Caco-2 (cell line): ENCODE results near the gene C16orf92. TPM values are rescaled to one million over a fixed set of nuclear protein-coding genes. Genes with fewer than 3 reads are reported as not detected.

Experiments used
- BruUV-seq: library from RNA; stranded (reverse); fragments of 400-500 nt; replicated peaks from 2 replicates; lab custom pipeline; 2021; lab: Mats Ljungman, UMichigan
- CTCF ChIA-PET: fragments of 300-600 bp; sonication (Branson Sonifier 250); formaldehyde crosslinking; loops from one replicate; lab custom pipeline; 2022; ENCODE audit warnings: antibody characterized with exemption; lab: Charles Lee
- POLR2A ChIA-PET: fragments of 300-600 bp; sonication (Branson Sonifier 250); formaldehyde crosslinking; loops from one replicate; lab custom pipeline; 2022; ENCODE audit warnings: antibody characterized with exemption; lab: Charles Lee
- DNase-seq, 2 experiments: peaks; one replicate each; pipeline versions ENCODE4 v3.0.0 to v3.0.0-alpha.2; 2020 to 2022
- H3K27me3 ChIP-seq: replicated peaks from 2 replicates; pipeline ENCODE4 v1.6.0; 2011; ENCODE audit warnings: low read length; ENCODE audit not compliant: control insufficient read depth, insufficient read depth
- H3K36me3 ChIP-seq: 2 replicates; pipeline ENCODE4 v1.5.1; 2011; ENCODE audit warnings: low read length; ENCODE audit not compliant: control insufficient read depth, insufficient read depth
- H3K4me1 ChIP-seq: fragments of 250-450 bp; sonication (Bioruptor Pico); 2 replicates; pipeline ENCODE4 v1.5.1; 2020; ENCODE audit warnings: mild to moderate bottlenecking
- H3K4me3 ChIP-seq: 2 replicates; pipeline ENCODE4 v1.5.1; 2011; ENCODE audit warnings: low read depth, mild to moderate bottlenecking, control low read depth, low read length
- H3K9me3 ChIP-seq: fragments of 250-450 bp; sonication (Bioruptor Pico); 2 replicates; pipeline ENCODE4 v1.5.1; 2020; ENCODE audit warnings: mild to moderate bottlenecking, moderate library complexity
- H3K27ac Mint-ChIP-seq: one replicate; pipeline ENCODE4 v1.8.0; 2022; ENCODE audit warnings: mixed read lengths; ENCODE audit not compliant: unreplicated experiment
- H3K27me3 Mint-ChIP-seq: one replicate; pipeline ENCODE4 v1.8.0; 2022; ENCODE audit warnings: mixed read lengths; ENCODE audit not compliant: insufficient read depth, unreplicated experiment
- H3K36me3 Mint-ChIP-seq: one replicate; pipeline ENCODE4 v1.8.0; 2022; ENCODE audit warnings: mild to moderate bottlenecking, mixed read lengths; ENCODE audit not compliant: insufficient read depth, unreplicated experiment
- H3K4me1 Mint-ChIP-seq: one replicate; pipeline ENCODE4 v1.8.0; 2022; ENCODE audit warnings: low read depth, mixed read lengths; ENCODE audit not compliant: unreplicated experiment
- H3K4me3 Mint-ChIP-seq: one replicate; pipeline ENCODE4 v1.8.0; 2022; ENCODE audit warnings: mild to moderate bottlenecking, moderate library complexity, mixed read lengths; ENCODE audit not compliant: unreplicated experiment
- H3K9me3 Mint-ChIP-seq: one replicate; pipeline ENCODE4 v1.8.0; 2022; ENCODE audit warnings: mixed read lengths; ENCODE audit not compliant: unreplicated experiment
- CTCF ChIP-seq, 2 experiments: fragments of 200-600 bp in 1 of 2; IDR thresholded peaks; 1 replicate in 1 of 2; 2 replicates in 1 of 2; pipeline versions ENCODE4 v1.5.1 to v1.8.0; 2011 to 2022; ENCODE audit warnings: antibody characterized with exemption in 1 of 2, control low read depth in 1 of 2, inconsistent platforms in 1 of 2, low read depth in 1 of 2, low read length in 1 of 2, mild to moderate bottlenecking in 1 of 2, moderate library complexity in 1 of 2; ENCODE audit not compliant: insufficient read depth in 1 of 2, severe bottlenecking in 1 of 2, unreplicated experiment in 1 of 2
- intact Hi-C: fragments of 100-400 bp; cut with micrococcal nuclease; formaldehyde crosslinking; loops from one replicate; pipeline ENCODE4 v1.10.0; 2022; ENCODE audit not compliant: unreplicated experiment
- total RNA-seq: library from RNA; stranded (reverse); gene quantifications from 2 replicates; pipeline ENCODE4 v1.2.3, GENCODE V29; 2022

The C16orf92 gene
- total RNA-seq, 1 experiment from 2014 or later = not detected

GRCh38 chr16:29974291-29975133, 48.5 kb upstream of the C16orf92 start:
- CTCF ChIA-PET = interaction anchor here (1.5 kb wide), 2 partner anchors 13 to 48 kb away, joined by 9 to 13 read pairs; partner anchors contain the start of genes KCTD13 and TMEM219
- BruUV-seq = TSS peak; percentile 21
- TF ChIP-seq CTCF (IDR thresholded peaks at IDR 0.05; ENCODE audit: insufficient read depth in 1 of 2, low read depth in 1 of 2, low read length in 1 of 2, severe bottlenecking in 1 of 2, unreplicated experiment in 1 of 2) = no peak
- Mint-ChIP-seq H3K4me3 (peak overlapping the region; percentile 88), H3K27me3 (no peaks in the 10 kb centered on the region), H3K36me3 (peaks cover 36% of the 10 kb centered on the region), H3K27ac (peak overlapping the region; percentile 77), H3K4me1 (peaks cover 16% of the 10 kb centered on the region), H3K9me3 (no peaks in the 10 kb centered on the region)
- Histone ChIP-seq H3K9me3 (no peaks in the 10 kb centered on the region), H3K4me3 (peak overlapping the region; percentile 50), H3K36me3 (peaks cover 5% of the 10 kb centered on the region), H3K27me3 (no peaks in the 10 kb centered on the region), H3K4me1 (0 out of 2 replicates have a peak, but pooled peaks cover 9% of the 10 kb centered on the region)
- intact Hi-C loops = loop anchor here (10.0 kb wide), 1 partner anchor 110 kb away; the partner anchor contains the start of gene CDIPT
- POLR2A ChIA-PET = interaction anchor here (1.1 to 1.4 kb wide), 2 partner anchors 91 to 294 kb away, joined by 3 to 12 read pairs; partner anchors contain the start of gene ALDOA
- DNase-seq = no peak

- no peak for DNase-seq
- Mint-ChIP-seq H3K4me1 (peaks cover 16% of the 10 kb centered on the region), H3K27me3 (no peaks in the 10 kb centered on the region), H3K36me3 (peaks cover 38% of the 10 kb centered on the region), H3K27ac (peak overlapping the region; percentile 77), H3K9me3 (no peaks in the 10 kb centered on the region), H3K4me3 (peak overlapping the region; percentile 88)
- H3K4me3 ChIP-seq = peak overlapping the region; percentile 50
- H3K4me1 ChIP-seq = 0 out of 2 replicates have a peak, but pooled peaks cover 9% of the 10 kb centered on the region
- intact Hi-C loops = loop anchor here (10.0 kb wide), 1 partner anchor 110 kb away; the partner anchor contains the start of gene CDIPT
- H3K9me3 ChIP-seq = no peaks in the 10 kb centered on the region
- TF ChIP-seq CTCF (IDR thresholded peaks at IDR 0.05; ENCODE audit: insufficient read depth in 1 of 2, low read depth in 1 of 2, low read length in 1 of 2, severe bottlenecking in 1 of 2, unreplicated experiment in 1 of 2) = no peak
- POLR2A ChIA-PET = no interaction called here
- no TSS peak for BruUV-seq
- H3K36me3 ChIP-seq = peaks cover 7% of the 10 kb centered on the region
- no peaks in the 10 kb centered on the region for H3K27me3 ChIP-seq
- CTCF ChIA-PET = no interaction called here
Observed at GRCh38 chr16:29975134-29975538, 47.9 kb upstream of the C16orf92 start.

- H3K27ac Mint-ChIP-seq = no peak overlapping the region
- H3K36me3 Mint-ChIP-seq = peaks cover 38% of the 10 kb centered on the region
- ChIA-PET CTCF (no interaction called here), POLR2A (no interaction called here)
- H3K4me1 ChIP-seq = 0 out of 2 replicates have a peak, but pooled peaks cover 9% of the 10 kb centered on the region
- no peak for TF ChIP-seq CTCF (IDR thresholded peaks at IDR 0.05; ENCODE audit: insufficient read depth in 1 of 2, low read depth in 1 of 2, low read length in 1 of 2, severe bottlenecking in 1 of 2, unreplicated experiment in 1 of 2)
- H3K27me3 Mint-ChIP-seq = no peaks in the 10 kb centered on the region
- H3K4me1 Mint-ChIP-seq = peaks cover 16% of the 10 kb centered on the region
- H3K27me3 ChIP-seq = no peaks in the 10 kb centered on the region
- BruUV-seq = no TSS peak
- no peak for DNase-seq
- no peaks in the 10 kb centered on the region for H3K9me3 Mint-ChIP-seq
- intact Hi-C loops = loop anchor here (10.0 kb wide), 1 partner anchor 111 kb away; the partner anchor contains the start of gene CDIPT
- H3K4me3 ChIP-seq = no peak overlapping the region
- H3K4me3 Mint-ChIP-seq = peak overlapping the region; percentile 88
- no peaks in the 10 kb centered on the region for H3K9me3 ChIP-seq
- peaks cover 7% of the 10 kb centered on the region for H3K36me3 ChIP-seq
Observed at GRCh38 chr16:29975811-29976511, 47.0 kb upstream of the C16orf92 start.
